PC-9 (cell line): ENCODE data around the gene ALOXE3.

ENCODE experiments used
- CTCF ChIP-seq: fragments of 200-600 bp; sonication (generic); conservative IDR thresholded peaks from 2 replicates; pipeline ENCODE4 v1.6.1; 2017; ENCODE audit warnings: mixed run types, antibody characterized with exemption, mild to moderate bottlenecking, moderate library complexity
- EZH2 ChIP-seq: fragments of 200-600 bp; sonication (generic); IDR thresholded peaks from 2 replicates; pipeline ENCODE4 v1.8.0; 2017; ENCODE audit warnings: antibody characterized with exemption, low read depth

- TF ChIP-seq CTCF (no peak), EZH2 (no peak)
These were observed 23.4 kb upstream of the ALOXE3 start for GRCh38 chr17:8141741-8142140.
